K562 (cell line): ENCODE results near the gene CRABP2. TPM values are rescaled to one million over a fixed set of nuclear protein-coding genes. Genes with fewer than 3 reads are reported as not detected.

ENCODE experiments used
- BDP1 ChIP-seq: IDR thresholded peaks from 3 replicates; pipeline ENCODE4 v1.6.1; 2011; ENCODE audit not compliant: insufficient read length, insufficient read depth
- BHLHE40 ChIP-seq: IDR thresholded peaks from 2 replicates; pipeline ENCODE4 v1.6.1; 2011; ENCODE audit warnings: low read length, improper control_type of control experiment
- CGGBP1 ChIP-seq: fragments of 250-450 bp; sonication (Bioruptor Pico); IDR thresholded peaks from 2 replicates; pipeline ENCODE4 v1.9.0; 2021; ENCODE audit warnings: mild to moderate bottlenecking
- CREB3L1 ChIP-seq: fragments of 450-650 bp; IDR thresholded peaks from 2 replicates; pipeline ENCODE4 v1.6.1; 2014; ENCODE audit warnings: low read depth, mild to moderate bottlenecking, moderate library complexity, borderline replicate concordance
- DDX20 ChIP-seq: fragments of 450-650 bp; IDR thresholded peaks from 2 replicates; pipeline ENCODE4 v1.6.1; 2016; ENCODE audit warnings: missing genetic modification characterization, low read depth, mild to moderate bottlenecking, missing compliant biosample characterization, moderate library complexity
- E2F6 ChIP-seq, 2 experiments: IDR thresholded peaks; 2 replicates each; pipeline ENCODE4 v1.6.1; 2011; ENCODE audit warnings: borderline replicate concordance in 1 of 2, control low read depth in 1 of 2, low read depth in 1 of 2, low read length in 1 of 2, mild to moderate bottlenecking in 1 of 2, mixed read lengths in 1 of 2, moderate library complexity in 1 of 2; ENCODE audit not compliant: insufficient read depth in 1 of 2, insufficient read length in 1 of 2, poor library complexity in 1 of 2, severe bottlenecking in 1 of 2; ENCODE audit errors: extremely low read depth in 1 of 2
- GABPA ChIP-seq: fragments of 200-800 bp; sonication (Bioruptor generic); conservative IDR thresholded peaks from 2 replicates; pipeline ENCODE4 v1.6.1; 2016; ENCODE audit warnings: low read depth, missing genetic modification characterization, missing compliant biosample characterization
- GATA2 ChIP-seq: sonication (generic); formaldehyde crosslinking; IDR thresholded peaks from 2 replicates; pipeline ENCODE4 v1.4.0; 2020; ENCODE audit warnings: mild to moderate bottlenecking, missing genetic modification reagents
- HCFC1 ChIP-seq: IDR thresholded peaks from 2 replicates; pipeline ENCODE4 v1.6.1; 2012; ENCODE audit warnings: low read depth, low read length, improper control_type of control experiment
- KAT2B ChIP-seq: IDR thresholded peaks from one replicate; pipeline ENCODE4 v1.6.1; 2012; ENCODE audit warnings: low read depth, mild to moderate bottlenecking, control low read depth, inconsistent platforms, low read length, moderate library complexity
- L3MBTL2 ChIP-seq: fragments of 450-650 bp; IDR thresholded peaks from 2 replicates; pipeline ENCODE4 v1.6.1; 2016; ENCODE audit warnings: mild to moderate bottlenecking, moderate library complexity
- MAFG ChIP-seq: fragments of 450-650 bp; conservative IDR thresholded peaks from 2 replicates; pipeline ENCODE4 v1.6.1; 2016; ENCODE audit warnings: missing genetic modification characterization, missing compliant biosample characterization
- MEIS2 ChIP-seq: fragments of 450-650 bp; IDR thresholded peaks from 2 replicates; pipeline ENCODE4 v1.6.1; 2014; ENCODE audit warnings: mild to moderate bottlenecking; ENCODE audit not compliant: partially characterized antibody
- MTA1 ChIP-seq: fragments of 450-650 bp; IDR thresholded peaks from 2 replicates; pipeline ENCODE4 v1.6.1; 2017; ENCODE audit warnings: borderline replicate concordance
- NBN ChIP-seq: fragments of 450-650 bp; IDR thresholded peaks from 2 replicates; pipeline ENCODE4 v1.6.1; 2016; ENCODE audit warnings: low read depth, mild to moderate bottlenecking
- PRDM10 ChIP-seq: fragments of 450-650 bp; IDR thresholded peaks from 2 replicates; pipeline ENCODE4 v1.6.1; 2018; ENCODE audit not compliant: partially characterized antibody
- SAFB ChIP-seq: fragments of 200-400 bp; formaldehyde crosslinking; IDR thresholded peaks from 2 replicates; pipeline ENCODE4 v1.6.1; 2017; ENCODE audit warnings: low read depth, low read length, borderline replicate concordance
- U2AF1 ChIP-seq: fragments of 200-400 bp; formaldehyde crosslinking; optimal IDR thresholded peaks from 2 replicates; pipeline ENCODE3; 2017; ENCODE audit warnings: mild to moderate bottlenecking, low read depth, low read length, moderate library complexity
- polyA plus RNA-seq, 8 experiments: library from polyadenylated mRNA; depleted of rRNA in 4 of 8; stranded (reverse) in 5 of 8; unstranded in 3 of 8; fragments of >200 nt; fragmentation: Nextera tagmentation in 2 of 8; fragmentation: Illumina TruSeq in 1 of 8; extraction: Ambion mirVana in 2 of 8; extraction: Trizol in 1 of 8; gene quantifications; 2 replicates each; pipeline versions ENCODE4 v1.2.1 to v1.2.3, GENCODE V29; 2011 to 2014; ENCODE audit warnings: inconsistent platforms in 1 of 8, missing spikeins in 1 of 8
- total RNA-seq, 7 experiments: library from RNA; depleted of rRNA in 6 of 7; stranded (reverse); fragments of >200 nt in 6 of 7; fragmentation: Illumina TruSeq in 2 of 7; extraction: Trizol in 2 of 7; gene quantifications; 2 replicates each; pipeline versions ENCODE4 v1.2.1 to v1.2.3, GENCODE V29; 2011 to 2021; ENCODE audit warnings: low replicate concordance in 1 of 7
- TF ChIP-seq, protein P1 (sequence below), 2 experiments: fragments of 450-650 bp; IDR thresholded peaks; 2 replicates each; pipeline ENCODE4 v1.6.1; 2016
- TF ChIP-seq, protein P2 (sequence below): fragments of 250-450 bp; sonication (Bioruptor Pico); IDR thresholded peaks from 2 replicates; pipeline ENCODE4 v1.8.0; 2021; ENCODE audit warnings: borderline replicate concordance, mild to moderate bottlenecking, moderate library complexity; ENCODE audit not compliant: poor library complexity, severe bottlenecking

CRABP2 gene
- total and polyA plus RNA-seq, 9 of the 15 experiments (the other 6 are each of a cell fraction or from before 2014, with no cell fraction given): 0.30 to 2.5 (median 0.82) TPM

DNA sequence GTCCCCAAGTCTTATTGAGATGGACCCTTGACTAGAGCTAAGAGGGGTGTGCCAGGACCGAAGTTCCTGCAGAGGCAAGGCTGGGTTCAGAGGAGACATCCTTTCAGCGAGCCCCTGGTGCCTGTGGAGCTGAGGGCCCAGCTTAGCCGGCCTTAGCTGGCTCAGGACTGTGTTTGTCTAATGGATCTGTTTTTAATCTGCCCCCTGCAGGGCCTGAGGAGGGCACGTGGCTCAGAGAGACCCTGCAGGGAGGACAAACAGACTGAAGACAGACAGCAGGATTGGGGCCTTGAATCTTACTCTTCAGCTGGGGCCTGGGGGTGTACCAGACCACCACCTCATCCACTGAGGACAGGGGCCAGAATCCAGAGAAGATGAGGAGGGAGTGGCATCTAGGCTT is 1.6 kb downstream of the CRABP2 start (continued):
- TF ChIP-seq PRDM10 (no peak), E2F6 (IDR thresholded peaks at IDR 0.05; ENCODE audit: borderline replicate concordance in 1 of 2, extremely low read depth in 1 of 2, insufficient read depth in 1 of 2, insufficient read length in 1 of 2, low read depth in 1 of 2, low read length in 1 of 2, poor library complexity in 1 of 2, severe bottlenecking in 1 of 2) (peak in 1 of 2 experiments; percentile 31), SAFB (no peak), DDX20 (tag) (no peak), KAT2B (no peak), GABPA (tag) (no peak), NBN (no peak), CGGBP1 (CRISPR knock-in tag) (no peak), L3MBTL2 (peak; percentile 53; the same call in 1 of the 2 replicates), BDP1 (no peak), MEIS2 (no peak), MTA1 (no peak), GATA2 (CRISPR knock-in tag) (no peak), HCFC1 (no peak), U2AF1 (no peak), BHLHE40 (peak; percentile 24; the same call in 1 of the 2 replicates), CREB3L1 (no peak), MAFG (no peak)
- TF ChIP-seq, protein P1, sequence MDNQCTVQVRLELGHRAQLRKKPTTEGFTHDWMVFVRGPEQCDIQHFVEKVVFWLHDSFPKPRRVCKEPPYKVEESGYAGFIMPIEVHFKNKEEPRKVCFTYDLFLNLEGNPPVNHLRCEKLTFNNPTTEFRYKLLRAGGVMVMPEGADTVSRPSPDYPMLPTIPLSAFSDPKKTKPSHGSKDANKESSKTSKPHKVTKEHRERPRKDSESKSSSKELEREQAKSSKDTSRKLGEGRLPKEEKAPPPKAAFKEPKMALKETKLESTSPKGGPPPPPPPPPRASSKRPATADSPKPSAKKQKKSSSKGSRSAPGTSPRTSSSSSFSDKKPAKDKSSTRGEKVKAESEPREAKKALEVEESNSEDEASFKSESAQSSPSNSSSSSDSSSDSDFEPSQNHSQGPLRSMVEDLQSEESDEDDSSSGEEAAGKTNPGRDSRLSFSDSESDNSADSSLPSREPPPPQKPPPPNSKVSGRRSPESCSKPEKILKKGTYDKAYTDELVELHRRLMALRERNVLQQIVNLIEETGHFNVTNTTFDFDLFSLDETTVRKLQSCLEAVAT (IDR thresholded peaks at IDR 0.05): no peak
- TF ChIP-seq, protein P2, sequence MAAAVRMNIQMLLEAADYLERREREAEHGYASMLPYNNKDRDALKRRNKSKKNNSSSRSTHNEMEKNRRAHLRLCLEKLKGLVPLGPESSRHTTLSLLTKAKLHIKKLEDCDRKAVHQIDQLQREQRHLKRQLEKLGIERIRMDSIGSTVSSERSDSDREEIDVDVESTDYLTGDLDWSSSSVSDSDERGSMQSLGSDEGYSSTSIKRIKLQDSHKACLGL (CRISPR knock-in tag): no peak
